Stimulated activated CD8-positive, alpha-beta memory T cell treated with anti-CD3 and anti-CD28 coated beads, Interleukin-7, amount 100 ng/mL, for 4 hours (primary cell): Measurements from ENCODE around the gene TTC21B.

Source experiments
- DNase-seq, 2 donors: peaks; one replicate each; pipeline ENCODE4 v3.0.0-alpha.2; 2020; ENCODE audit warnings: low read depth in 2 of 2

Gene TTC21B

DNA sequence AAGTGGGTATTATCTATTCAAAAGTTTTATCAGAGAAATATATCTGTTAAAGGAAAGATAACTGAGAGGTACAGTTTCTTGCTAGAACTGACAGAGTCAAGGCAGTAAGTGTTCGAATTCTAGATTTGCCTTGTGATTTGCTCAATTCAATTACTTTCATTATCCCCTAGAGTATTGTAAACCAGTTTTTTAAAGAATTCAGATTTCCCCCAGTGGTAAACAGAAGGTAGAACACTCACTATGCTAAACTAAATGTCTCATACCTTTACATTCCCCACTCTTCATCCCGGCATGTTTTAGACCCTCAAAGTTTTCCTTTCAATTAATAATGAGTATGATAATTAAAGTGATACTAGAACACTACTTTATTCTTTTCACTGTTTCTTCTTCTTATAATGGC is 28.6 kb downstream of the TTC21B start:
- DNase-seq = no peak

- no peak for DNase-seq
These were observed 32.8 kb downstream of the TTC21B start for GRCh38 chr2:165920748-165921147.

- no peak for DNase-seq
These were observed 39.9 kb downstream of the TTC21B start for GRCh38 chr2:165913636-165914035.

DNA sequence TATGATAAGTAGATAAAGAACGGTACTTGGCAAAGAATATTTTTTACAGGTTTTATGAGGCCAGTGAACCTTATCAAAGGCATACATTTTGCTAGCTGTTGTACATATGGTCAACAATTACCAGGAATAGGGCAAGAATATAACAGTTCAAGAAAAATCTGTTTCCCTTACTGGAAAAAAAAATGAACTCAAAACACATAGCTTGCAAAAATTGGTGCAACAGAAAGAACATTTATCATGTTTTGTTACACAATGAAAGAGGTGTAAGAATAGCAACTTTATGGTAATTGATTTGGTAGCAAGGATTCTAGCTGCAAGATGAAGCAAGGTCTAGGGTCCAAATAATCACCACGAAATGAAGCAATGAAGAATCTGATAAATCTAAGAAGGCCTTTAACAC is 41.6 kb downstream of the TTC21B start:
- DNase-seq = no peak

GRCh38 chr2:165911231-165911630 is 42.3 kb downstream of the TTC21B start:
- no peak for DNase-seq

- no peak for DNase-seq
These were observed 44.1 kb downstream of the TTC21B start for GRCh38 chr2:165909466-165909865.

- no peak for DNase-seq
These were observed 47.7 kb downstream of the TTC21B start for GRCh38 chr2:165905854-165906253.

GRCh38 chr2:165905269-165905668 is 48.3 kb downstream of the TTC21B start:
- DNase-seq = no peak

DNA sequence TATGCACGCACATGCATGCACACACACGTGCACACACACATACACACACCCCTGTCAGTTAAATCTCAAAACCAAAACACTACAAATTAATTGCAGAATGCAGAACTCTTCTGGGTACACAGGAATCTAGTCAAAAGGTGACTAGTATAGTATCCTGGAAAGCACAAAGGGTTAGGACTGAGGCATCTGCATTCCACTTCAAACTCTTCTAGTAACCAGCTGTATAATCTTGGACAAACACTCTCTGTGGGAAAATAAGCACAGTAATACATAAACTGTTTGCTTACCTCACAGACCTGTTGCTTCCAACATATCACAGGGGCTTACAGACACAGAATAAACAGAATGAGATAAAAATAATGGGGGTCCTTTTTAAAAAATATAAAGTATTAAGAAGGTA is 49.1 kb downstream of the TTC21B start:
- no peak for DNase-seq

- no peak for DNase-seq
These were observed 50.2 kb downstream of the TTC21B start for GRCh38 chr2:165903406-165903805.

DNA sequence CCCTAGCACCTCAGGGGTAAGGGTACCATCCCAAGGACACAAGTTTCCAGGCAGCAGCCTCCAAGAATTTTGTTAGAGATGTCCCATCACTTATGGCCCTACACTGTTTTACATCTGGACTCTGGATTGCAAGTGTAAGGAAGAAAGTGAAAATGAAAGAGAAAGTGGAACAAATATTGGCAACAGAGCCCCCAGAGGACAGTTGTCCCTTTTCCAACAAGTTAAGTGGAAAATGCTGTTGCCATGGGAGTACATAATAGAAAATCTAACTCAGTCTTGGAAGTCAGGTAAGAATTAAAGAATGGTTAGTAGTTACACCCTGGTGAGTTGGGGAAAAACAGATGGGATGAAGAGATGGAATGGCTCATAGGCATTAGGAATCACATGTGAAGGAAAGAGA is 50.6 kb downstream of the TTC21B start:
- DNase-seq = no peak

- no peak for DNase-seq
These were observed 51.8 kb downstream of the TTC21B start for GRCh38 chr2:165901620-165902298.

GRCh38 chr2:165899311-165899710 is 54.3 kb downstream of the TTC21B start:
- DNase-seq = no peak

DNA sequence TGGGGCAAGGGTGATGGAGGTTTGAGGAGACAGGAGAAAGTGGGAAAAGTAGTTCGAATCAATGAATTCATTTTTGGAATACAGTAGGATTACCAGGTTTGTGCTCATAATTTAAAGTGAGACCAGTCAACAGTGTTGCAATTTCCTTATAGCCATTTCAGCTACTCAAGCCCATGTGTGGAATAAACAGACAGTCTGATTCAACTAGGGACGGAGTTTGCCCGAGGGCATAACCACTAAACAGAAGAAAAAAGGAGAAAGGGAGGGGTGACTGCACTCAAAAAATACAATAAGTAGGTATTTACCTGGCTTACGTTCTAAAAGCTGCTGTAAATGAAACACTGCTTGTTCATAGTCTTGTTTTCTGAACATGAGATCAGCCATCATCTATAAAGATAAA is 55.2 kb downstream of the TTC21B start:
- DNase-seq = no peak

DNA sequence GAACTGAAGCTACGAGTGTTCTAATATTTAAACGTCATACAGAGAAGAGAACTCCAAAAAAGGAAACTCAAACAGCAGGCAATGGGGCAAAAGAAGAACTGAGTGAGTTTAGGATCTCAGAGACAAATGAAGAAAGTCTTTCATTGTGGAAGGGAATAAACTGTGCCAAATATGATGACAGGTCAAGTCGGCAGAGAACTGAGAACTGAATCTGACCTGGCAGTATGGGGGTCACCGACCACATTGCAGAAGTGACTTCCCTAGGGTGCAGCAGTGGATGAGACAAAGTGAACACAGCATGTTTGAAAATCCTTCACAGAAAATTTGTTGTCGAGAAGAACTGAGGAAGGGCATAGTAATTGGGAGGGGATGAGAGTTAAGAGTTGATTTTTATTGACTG is 55.9 kb downstream of the TTC21B start:
- no peak for DNase-seq

GRCh38 chr2:165897074-165897473 is 56.5 kb downstream of the TTC21B start:
- DNase-seq = no peak

- DNase-seq = no peak
These were observed 57.6 kb downstream of the TTC21B start for GRCh38 chr2:165895974-165896373.

DNA sequence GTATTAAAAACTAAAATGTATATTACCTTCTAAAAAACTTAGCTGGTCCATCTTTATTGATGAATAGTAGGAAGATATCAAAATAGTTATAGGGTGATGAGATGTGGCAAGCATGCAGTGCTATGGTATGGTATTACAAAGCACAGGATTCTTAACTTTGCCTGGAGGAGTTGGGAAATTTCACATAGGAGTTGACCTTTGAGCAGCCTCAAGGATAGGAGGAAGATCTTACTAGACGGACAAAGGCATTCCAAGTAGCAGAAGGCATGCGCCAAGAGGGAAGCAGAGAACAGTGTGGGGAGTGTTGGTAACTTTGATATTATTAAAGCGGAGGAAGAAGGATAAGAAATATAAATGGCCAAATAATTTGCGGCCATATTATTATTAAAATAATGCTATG is 60.0 kb downstream of the TTC21B start:
- no peak for DNase-seq

GRCh38 chr2:165892526-165892925 is 61.0 kb downstream of the TTC21B start:
- DNase-seq = no peak

GRCh38 chr2:165891943-165892342 is 61.6 kb downstream of the TTC21B start:
- no peak for DNase-seq

DNA sequence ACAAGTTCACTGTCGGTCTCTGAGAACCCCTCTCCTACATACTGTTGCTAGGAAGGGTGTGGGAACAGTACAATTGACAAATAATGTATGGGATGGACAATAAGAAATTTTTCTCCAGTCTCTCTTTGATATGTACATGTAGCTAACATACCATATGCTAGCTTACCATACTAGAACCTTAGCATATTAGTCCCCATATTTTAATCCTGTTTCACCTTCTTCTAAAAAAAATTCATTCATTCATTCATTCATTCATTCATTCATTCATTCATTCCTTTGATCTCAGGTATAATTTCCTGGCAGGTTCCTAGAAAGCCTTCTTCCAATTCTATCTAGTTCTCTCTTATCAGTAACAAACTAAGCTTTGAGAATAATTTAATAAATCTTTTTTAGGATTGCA is 62.2 kb downstream of the TTC21B start:
- no peak for DNase-seq

DNA sequence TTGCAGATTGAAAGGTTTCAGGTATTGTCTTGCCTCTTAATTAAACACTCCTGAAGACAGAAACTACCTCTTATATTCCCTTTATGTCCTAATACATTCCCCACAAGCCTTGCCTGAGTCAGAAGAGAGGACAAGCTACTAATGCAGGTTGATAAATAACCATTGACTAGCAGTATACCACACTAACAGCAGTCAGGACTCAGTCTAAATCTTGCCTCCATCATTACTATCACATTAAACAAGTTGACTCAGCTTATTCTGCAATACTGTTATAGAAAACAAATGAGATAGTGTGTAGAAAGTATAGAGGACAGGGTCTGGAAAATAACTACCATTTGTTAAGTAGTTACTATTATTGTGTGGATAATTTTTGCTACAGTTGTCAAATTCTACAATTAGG is 63.8 kb downstream of the TTC21B start:
- no peak for DNase-seq

DNA sequence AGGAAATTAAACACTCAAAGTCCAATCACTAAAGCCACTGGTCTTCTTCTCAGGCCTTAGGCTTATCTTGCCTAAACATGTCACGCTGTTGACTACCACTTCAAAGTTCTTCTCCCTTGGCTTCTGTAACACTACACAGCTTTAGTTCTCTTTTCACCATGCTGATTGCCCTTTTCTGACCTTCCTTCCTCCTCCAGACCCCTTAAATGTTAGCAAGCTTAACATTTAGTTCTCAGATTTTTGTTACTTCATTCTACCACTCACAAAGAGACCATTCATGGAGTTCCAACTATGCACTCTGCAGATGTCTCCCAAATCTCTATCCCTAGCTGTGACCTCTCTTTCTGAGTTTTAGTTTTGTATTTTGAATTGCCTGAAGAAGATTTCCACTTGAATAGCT is 64.4 kb downstream of the TTC21B start:
- no peak for DNase-seq

GRCh38 chr2:165888171-165888570 is 65.4 kb downstream of the TTC21B start:
- no peak for DNase-seq
